Measurements from ENCODE around the gene MFSD12.

The MFSD12 gene

DNA sequence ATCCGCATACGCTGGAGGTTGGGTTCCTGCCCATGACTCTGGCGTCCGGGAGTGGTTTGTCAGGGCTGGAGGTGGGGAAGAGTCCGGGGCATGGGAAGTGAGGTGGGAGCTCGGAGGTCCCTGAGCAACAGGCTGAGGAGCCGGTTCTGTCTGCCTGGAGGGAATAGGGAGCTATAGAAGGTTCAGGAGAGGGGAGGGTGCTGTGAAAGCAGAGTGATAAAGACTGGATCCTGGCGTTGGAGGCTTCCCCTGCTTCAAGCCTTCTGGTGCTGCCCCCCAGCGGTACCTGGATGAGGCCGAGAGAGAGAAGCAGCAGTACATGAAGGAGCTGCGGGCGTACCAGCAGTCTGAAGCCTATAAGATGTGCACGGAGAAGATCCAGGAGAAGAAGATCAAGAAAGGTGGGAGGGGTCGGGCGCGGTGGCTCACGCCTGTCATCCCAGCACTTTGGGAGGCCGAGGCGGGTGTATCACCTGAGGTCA lies 17.9 kb upstream of the MFSD12 start (continued):
- TF ChIP-seq CTCF (tag by site-specific recombination; IDR thresholded peaks at IDR 0.05) (peak; percentile 43), SALL2 (tag by site-specific recombination; IDR thresholded peaks at IDR 0.05; ENCODE audit: borderline replicate concordance) (no peak), ZNF140 (tag by site-specific recombination; IDR thresholded peaks at IDR 0.05) (no peak), ZNF548 (tag by site-specific recombination; IDR thresholded peaks at IDR 0.05) (no peak), ZNF391 (tag by site-specific recombination; IDR thresholded peaks at IDR 0.05; ENCODE audit: borderline replicate concordance, low read depth) (no peak), ZNF830 (tag by site-specific recombination; IDR thresholded peaks at IDR 0.05; ENCODE audit: low read depth) (no peak), ZNF433 (tag by site-specific recombination; IDR thresholded peaks at IDR 0.05; ENCODE audit: low read depth) (no peak), MEIS1 (CRISPR knock-in tag; IDR thresholded peaks at IDR 0.05; ENCODE audit: borderline replicate concordance) (no peak), ZNF529 (tag by site-specific recombination; IDR thresholded peaks at IDR 0.05; ENCODE audit: insufficient replicate concordance) (no peak), SP7 (tag by site-specific recombination; IDR thresholded peaks at IDR 0.05) (0 out of 2 replicates have a peak, but pooled peaks have one; percentile 17), ZNF133 (tag by site-specific recombination; IDR thresholded peaks at IDR 0.05) (no peak), EGR2 (tag by site-specific recombination; IDR thresholded peaks at IDR 0.05; ENCODE audit: low read depth) (no peak), ZNF157 (tag by site-specific recombination; IDR thresholded peaks at IDR 0.05) (no peak), REPIN1 (tag by site-specific recombination; IDR thresholded peaks at IDR 0.05; ENCODE audit: low read depth) (no peak), ZNF174 (tag by site-specific recombination; IDR thresholded peaks at IDR 0.05) (no peak), ZNF394 (tag by site-specific recombination; IDR thresholded peaks at IDR 0.05; ENCODE audit: borderline replicate concordance) (peak; percentile 92), HIC1 (tag by site-specific recombination; IDR thresholded peaks at IDR 0.05) (no peak), ZNF677 (tag by site-specific recombination; IDR thresholded peaks at IDR 0.05) (no peak), ZNF837 (tag by site-specific recombination; IDR thresholded peaks at IDR 0.05) (no peak), OSR2 (tag by site-specific recombination; IDR thresholded peaks at IDR 0.05) (no peak)
- TF ChIP-seq, protein P1, sequence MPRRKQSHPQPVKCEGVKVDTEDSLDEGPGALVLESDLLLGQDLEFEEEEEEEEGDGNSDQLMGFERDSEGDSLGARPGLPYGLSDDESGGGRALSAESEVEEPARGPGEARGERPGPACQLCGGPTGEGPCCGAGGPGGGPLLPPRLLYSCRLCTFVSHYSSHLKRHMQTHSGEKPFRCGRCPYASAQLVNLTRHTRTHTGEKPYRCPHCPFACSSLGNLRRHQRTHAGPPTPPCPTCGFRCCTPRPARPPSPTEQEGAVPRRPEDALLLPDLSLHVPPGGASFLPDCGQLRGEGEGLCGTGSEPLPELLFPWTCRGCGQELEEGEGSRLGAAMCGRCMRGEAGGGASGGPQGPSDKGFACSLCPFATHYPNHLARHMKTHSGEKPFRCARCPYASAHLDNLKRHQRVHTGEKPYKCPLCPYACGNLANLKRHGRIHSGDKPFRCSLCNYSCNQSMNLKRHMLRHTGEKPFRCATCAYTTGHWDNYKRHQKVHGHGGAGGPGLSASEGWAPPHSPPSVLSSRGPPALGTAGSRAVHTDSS (tag by site-specific recombination; IDR thresholded peaks at IDR 0.05): no peak
- TF ChIP-seq, protein P2, sequence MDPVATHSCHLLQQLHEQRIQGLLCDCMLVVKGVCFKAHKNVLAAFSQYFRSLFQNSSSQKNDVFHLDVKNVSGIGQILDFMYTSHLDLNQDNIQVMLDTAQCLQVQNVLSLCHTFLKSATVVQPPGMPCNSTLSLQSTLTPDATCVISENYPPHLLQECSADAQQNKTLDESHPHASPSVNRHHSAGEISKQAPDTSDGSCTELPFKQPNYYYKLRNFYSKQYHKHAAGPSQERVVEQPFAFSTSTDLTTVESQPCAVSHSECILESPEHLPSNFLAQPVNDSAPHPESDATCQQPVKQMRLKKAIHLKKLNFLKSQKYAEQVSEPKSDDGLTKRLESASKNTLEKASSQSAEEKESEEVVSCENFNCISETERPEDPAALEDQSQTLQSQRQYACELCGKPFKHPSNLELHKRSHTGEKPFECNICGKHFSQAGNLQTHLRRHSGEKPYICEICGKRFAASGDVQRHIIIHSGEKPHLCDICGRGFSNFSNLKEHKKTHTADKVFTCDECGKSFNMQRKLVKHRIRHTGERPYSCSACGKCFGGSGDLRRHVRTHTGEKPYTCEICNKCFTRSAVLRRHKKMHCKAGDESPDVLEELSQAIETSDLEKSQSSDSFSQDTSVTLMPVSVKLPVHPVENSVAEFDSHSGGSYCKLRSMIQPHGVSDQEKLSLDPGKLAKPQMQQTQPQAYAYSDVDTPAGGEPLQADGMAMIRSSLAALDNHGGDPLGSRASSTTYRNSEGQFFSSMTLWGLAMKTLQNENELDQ (tag by site-specific recombination; IDR thresholded peaks at IDR 0.05; ENCODE audit: low read depth): no peak
- TF ChIP-seq, protein P3, sequence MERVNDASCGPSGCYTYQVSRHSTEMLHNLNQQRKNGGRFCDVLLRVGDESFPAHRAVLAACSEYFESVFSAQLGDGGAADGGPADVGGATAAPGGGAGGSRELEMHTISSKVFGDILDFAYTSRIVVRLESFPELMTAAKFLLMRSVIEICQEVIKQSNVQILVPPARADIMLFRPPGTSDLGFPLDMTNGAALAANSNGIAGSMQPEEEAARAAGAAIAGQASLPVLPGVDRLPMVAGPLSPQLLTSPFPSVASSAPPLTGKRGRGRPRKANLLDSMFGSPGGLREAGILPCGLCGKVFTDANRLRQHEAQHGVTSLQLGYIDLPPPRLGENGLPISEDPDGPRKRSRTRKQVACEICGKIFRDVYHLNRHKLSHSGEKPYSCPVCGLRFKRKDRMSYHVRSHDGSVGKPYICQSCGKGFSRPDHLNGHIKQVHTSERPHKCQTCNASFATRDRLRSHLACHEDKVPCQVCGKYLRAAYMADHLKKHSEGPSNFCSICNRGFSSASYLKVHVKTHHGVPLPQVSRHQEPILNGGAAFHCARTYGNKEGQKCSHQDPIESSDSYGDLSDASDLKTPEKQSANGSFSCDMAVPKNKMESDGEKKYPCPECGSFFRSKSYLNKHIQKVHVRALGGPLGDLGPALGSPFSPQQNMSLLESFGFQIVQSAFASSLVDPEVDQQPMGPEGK (tag by site-specific recombination; IDR thresholded peaks at IDR 0.05): peak; percentile 8; the same call in 1 of the 2 replicates
- TF ChIP-seq, protein P4, sequence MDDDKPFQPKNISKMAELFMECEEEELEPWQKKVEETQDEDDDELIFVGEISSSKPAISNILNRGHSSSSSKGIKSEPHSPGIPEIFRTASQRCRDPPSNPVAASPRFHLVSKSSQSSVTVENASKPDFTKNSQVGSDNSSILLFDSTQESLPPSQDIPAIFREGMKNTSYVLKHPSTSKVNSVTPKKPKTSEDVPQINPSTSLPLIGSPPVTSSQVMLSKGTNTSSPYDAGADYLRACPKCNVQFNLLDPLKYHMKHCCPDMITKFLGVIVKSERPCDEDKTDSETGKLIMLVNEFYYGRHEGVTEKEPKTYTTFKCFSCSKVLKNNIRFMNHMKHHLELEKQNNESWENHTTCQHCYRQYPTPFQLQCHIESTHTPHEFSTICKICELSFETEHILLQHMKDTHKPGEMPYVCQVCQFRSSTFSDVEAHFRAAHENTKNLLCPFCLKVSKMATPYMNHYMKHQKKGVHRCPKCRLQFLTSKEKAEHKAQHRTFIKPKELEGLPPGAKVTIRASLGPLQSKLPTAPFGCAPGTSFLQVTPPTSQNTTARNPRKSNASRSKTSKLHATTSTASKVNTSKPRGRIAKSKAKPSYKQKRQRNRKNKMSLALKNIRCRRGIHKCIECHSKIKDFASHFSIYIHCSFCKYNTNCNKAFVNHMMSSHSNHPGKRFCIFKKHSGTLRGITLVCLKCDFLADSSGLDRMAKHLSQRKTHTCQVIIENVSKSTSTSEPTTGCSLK (tag by site-specific recombination; IDR thresholded peaks at IDR 0.05): no peak
- TF ChIP-seq, protein P5, sequence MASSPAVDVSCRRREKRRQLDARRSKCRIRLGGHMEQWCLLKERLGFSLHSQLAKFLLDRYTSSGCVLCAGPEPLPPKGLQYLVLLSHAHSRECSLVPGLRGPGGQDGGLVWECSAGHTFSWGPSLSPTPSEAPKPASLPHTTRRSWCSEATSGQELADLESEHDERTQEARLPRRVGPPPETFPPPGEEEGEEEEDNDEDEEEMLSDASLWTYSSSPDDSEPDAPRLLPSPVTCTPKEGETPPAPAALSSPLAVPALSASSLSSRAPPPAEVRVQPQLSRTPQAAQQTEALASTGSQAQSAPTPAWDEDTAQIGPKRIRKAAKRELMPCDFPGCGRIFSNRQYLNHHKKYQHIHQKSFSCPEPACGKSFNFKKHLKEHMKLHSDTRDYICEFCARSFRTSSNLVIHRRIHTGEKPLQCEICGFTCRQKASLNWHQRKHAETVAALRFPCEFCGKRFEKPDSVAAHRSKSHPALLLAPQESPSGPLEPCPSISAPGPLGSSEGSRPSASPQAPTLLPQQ (tag by site-specific recombination; IDR thresholded peaks at IDR 0.05): no peak

Data from HEK293 (cell line).